HAP-1 (cell line): ENCODE results near the gene EAPP.
"Not testable (repeated sequence)": the region's sequence is repeated elsewhere in the genome, so short reads cannot be mapped to it uniquely, and the experiment has no call there.

ENCODE experiments used
- DNase-seq, 2 experiments: peaks; one replicate each; pipeline ENCODE4 v3.0.0-alpha.2; 2016 to 2020; ENCODE audit warnings: low spot score in 2 of 2
- H3K27me3 ChIP-seq: fragments of 250-450 bp; sonication (Bioruptor Pico); 2 replicates; pipeline ENCODE4 v1.5.1; 2020; ENCODE audit warnings: low read depth, mild to moderate bottlenecking, moderate library complexity
- H3K36me3 ChIP-seq: fragments of 250-450 bp; sonication (Bioruptor Pico); replicated peaks from 2 replicates; pipeline ENCODE4 v1.5.1; 2020; ENCODE audit warnings: mild to moderate bottlenecking
- H3K4me1 ChIP-seq: fragments of 250-450 bp; sonication (Bioruptor Pico); 2 replicates; pipeline ENCODE4 v1.5.1; 2020; ENCODE audit warnings: mild to moderate bottlenecking
- H3K4me3 ChIP-seq: fragments of 250-450 bp; sonication (Bioruptor Pico); 2 replicates; pipeline ENCODE4 v1.5.1; 2020; ENCODE audit warnings: mild to moderate bottlenecking, moderate library complexity
- H3K9me3 ChIP-seq: fragments of 250-450 bp; sonication (Bioruptor Pico); 2 replicates; pipeline ENCODE4 v1.5.1; 2020; ENCODE audit warnings: mild to moderate bottlenecking, moderate library complexity
- in situ Hi-C: fragments of 300-500 bp; cut with MboI; formaldehyde crosslinking; loops from 3 replicates; pipeline ENCODE4 v1.14.3; 2020; ENCODE audit warnings: low sequenced_read_pairs, inconsistent platforms, mixed read lengths

Gene EAPP

GRCh38 chr14:34520304-34520970, 19.1 kb downstream of the EAPP start:
- H3K9me3 ChIP-seq, H3K4me3 ChIP-seq, DNase-seq, in situ Hi-C loops, H3K27me3 ChIP-seq, H3K4me1 ChIP-seq: not testable (repeated sequence)
- H3K36me3 ChIP-seq: peaks cover 64% of the 10 kb centered on the region

GRCh38 chr14:34507884-34508283, 31.6 kb downstream of the EAPP start:
- H3K9me3 ChIP-seq: no peaks in the 10 kb centered on the region
- no peak overlapping the region for H3K4me3 ChIP-seq
- no peaks in the 10 kb centered on the region for H3K4me1 ChIP-seq
- no peak for DNase-seq
- H3K27me3 ChIP-seq: no peaks in the 10 kb centered on the region
- no peaks in the 10 kb centered on the region for H3K36me3 ChIP-seq
- in situ Hi-C loops: no loop called here

GRCh38 chr14:34507459-34507858, 32.0 kb downstream of the EAPP start:
- Histone ChIP-seq H3K36me3 (no peaks in the 10 kb centered on the region), H3K9me3 (no peaks in the 10 kb centered on the region), H3K27me3 (no peaks in the 10 kb centered on the region), H3K4me1 (no peaks in the 10 kb centered on the region; the same call in 1 of the 2 replicates), H3K4me3 (no peak overlapping the region)
- DNase-seq: no peak
- in situ Hi-C loops: no loop called here

- H3K4me3 ChIP-seq, in situ Hi-C loops, H3K36me3 ChIP-seq, DNase-seq, H3K9me3 ChIP-seq, H3K4me1 ChIP-seq, H3K27me3 ChIP-seq: not testable (repeated sequence)
Measured at GRCh38 chr14:34505124-34505491, 34.4 kb downstream of the EAPP start.

DNA sequence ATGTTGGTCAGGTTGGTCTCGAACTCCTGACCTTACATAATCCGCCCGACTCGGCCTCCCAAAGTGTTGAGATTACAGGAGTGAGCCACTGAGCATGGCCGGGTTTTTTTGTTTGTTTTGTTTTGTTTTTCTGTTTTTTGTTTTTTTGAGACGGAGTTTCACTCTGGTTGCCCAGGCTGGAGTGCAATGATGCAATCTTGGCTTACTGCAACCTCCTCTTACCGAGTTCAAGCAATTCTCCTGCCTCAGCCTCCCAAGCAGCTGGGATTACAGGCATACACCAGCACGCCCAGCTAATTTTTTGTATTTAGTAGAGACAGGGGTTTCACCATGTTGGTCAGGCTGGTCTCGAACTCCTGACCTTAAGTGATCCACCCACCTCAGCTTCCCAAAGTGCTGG, 35.5 kb downstream of the EAPP start:
- H3K4me1 ChIP-seq, DNase-seq, H3K27me3 ChIP-seq, in situ Hi-C loops, H3K4me3 ChIP-seq, H3K36me3 ChIP-seq, H3K9me3 ChIP-seq: not testable (repeated sequence)

- no peak overlapping the region for H3K4me3 ChIP-seq
- H3K27me3 ChIP-seq: no peaks in the 10 kb centered on the region
- in situ Hi-C loops: no loop called here
- no peaks in the 10 kb centered on the region; the same call in 1 of the 2 replicates for H3K4me1 ChIP-seq
- no peaks in the 10 kb centered on the region for H3K9me3 ChIP-seq
- H3K36me3 ChIP-seq: no peaks in the 10 kb centered on the region
- DNase-seq: no peak
Measured at GRCh38 chr14:34502545-34503225, 36.8 kb downstream of the EAPP start.

GRCh38 chr14:34502001-34502400, 37.5 kb downstream of the EAPP start:
- no peak overlapping the region for H3K4me3 ChIP-seq
- peaks cover 5% of the 10 kb centered on the region for H3K4me1 ChIP-seq
- H3K36me3 ChIP-seq: no peaks in the 10 kb centered on the region
- H3K27me3 ChIP-seq: no peaks in the 10 kb centered on the region
- in situ Hi-C loops: no loop called here
- H3K9me3 ChIP-seq: no peaks in the 10 kb centered on the region
- no peak for DNase-seq

GRCh38 chr14:34501004-34501580, 38.4 kb downstream of the EAPP start:
- in situ Hi-C loops: no loop called here
- H3K36me3 ChIP-seq: no peaks in the 10 kb centered on the region
- H3K27me3 ChIP-seq: no peaks in the 10 kb centered on the region
- DNase-seq: no peak
- H3K4me3 ChIP-seq: no peak overlapping the region
- peaks cover 12% of the 10 kb centered on the region for H3K4me1 ChIP-seq
- no peaks in the 10 kb centered on the region for H3K9me3 ChIP-seq

DNA sequence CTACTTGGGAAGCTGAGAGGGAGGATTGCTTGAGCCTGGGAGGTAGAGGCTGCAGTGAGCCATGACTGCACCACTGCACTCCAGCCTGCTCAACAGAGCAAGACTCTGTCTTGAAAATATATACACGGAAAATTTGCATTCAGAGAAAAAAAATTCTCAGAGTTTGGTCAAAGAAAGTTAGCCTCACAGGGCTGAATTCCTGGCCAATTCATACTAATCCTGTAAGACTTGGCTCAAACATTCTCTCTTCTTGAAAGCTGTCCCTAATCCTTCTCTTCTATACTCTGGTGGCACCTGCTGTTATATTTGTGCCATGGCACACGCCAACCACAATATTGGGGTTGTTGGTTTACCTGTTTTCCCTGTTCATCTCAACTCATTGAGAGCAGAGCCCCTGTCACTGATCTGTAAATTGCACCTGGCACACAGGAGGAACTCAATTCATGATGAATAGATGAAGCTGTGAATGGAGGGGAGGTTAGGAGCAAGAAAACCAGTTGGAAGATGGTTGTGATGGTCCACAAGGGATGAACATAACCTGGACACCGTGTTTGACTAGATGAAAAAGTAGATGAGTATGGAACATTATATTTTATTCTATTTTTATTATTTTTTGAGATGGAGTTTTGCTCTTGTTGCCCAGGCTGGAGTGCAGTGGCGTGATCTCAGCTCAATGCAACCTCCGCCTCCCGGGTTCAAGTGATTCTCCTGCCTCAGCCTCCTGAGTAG, 40.7 kb downstream of the EAPP start:
- DNase-seq: peak; percentile 17 to 28
- in situ Hi-C loops: no loop called here
- Histone ChIP-seq H3K27me3 (no peaks in the 10 kb centered on the region), H3K9me3 (no peaks in the 10 kb centered on the region), H3K4me1 (peaks cover 12% of the 10 kb centered on the region), H3K4me3 (no peak overlapping the region), H3K36me3 (no peaks in the 10 kb centered on the region)

DNA sequence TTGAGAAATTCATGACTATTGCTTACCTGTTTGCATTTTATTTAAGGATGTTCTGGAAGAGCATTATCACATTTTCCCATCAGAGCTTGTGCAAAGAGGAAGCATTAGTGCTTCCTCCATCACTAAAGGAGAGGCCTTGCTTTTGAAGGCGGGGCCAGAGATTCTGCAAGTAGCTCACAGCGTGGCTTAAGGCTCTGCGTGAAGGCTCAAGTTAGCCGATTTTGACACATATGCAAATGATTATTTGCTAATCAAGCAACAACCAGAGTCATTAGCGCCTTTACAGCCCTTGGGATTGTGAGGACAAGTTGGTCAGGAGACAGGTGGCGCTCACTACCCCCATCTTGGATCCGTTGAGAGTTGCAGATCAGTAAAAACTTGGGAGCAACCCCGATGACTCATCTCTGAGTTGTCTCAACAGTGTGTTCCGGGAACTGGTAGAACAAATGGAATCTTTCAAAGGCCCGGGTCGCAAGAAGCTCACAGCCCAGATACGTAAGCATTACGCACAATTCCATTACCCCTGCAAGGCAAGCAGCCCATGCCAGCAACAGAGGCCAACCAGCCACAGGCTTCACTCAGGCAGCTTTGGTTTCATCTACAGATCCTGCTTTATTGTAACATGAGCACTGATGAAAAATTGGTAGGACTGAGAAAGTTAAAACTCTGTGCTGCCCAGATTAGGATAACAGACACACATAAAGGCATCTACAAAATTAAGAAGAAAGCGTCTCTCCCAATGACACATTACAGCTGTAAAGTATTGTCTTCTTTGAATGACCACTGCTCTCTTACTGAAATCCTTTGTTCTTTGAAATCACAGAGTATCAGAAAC, 42.6 kb downstream of the EAPP start:
- in situ Hi-C loops: no loop called here
- Histone ChIP-seq H3K27me3 (no peaks in the 10 kb centered on the region), H3K9me3 (no peaks in the 10 kb centered on the region), H3K4me1 (peaks cover 12% of the 10 kb centered on the region), H3K4me3 (no peak overlapping the region), H3K36me3 (no peaks in the 10 kb centered on the region)
- peak; percentile 22 to 53 for DNase-seq

GRCh38 chr14:34496007-34496678, 43.4 kb downstream of the EAPP start:
- no peaks in the 10 kb centered on the region for H3K36me3 ChIP-seq
- in situ Hi-C loops: no loop called here

DNA sequence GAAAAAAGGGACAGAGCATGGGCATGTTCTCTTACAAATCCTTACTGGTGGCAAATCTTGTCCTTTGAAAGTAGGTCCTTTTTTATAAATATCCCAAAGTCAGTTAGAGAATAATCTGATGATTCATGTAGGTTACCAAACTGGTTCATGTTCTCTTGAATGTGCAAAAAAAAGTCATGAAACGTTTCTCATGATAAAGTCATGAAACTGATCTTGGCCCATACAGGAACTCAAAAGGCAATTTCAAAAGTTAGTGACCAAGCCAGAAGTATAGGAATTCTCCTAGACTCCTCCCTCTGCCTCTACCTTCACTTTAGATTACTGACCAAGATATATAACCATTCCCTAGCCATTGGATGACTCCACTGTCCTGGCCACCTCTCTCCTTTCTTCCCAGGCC, 50.2 kb downstream of the EAPP start:
- Histone ChIP-seq H3K4me3 (no peak overlapping the region), H3K27me3 (no peaks in the 10 kb centered on the region), H3K9me3 (no peaks in the 10 kb centered on the region), H3K36me3 (no peaks in the 10 kb centered on the region), H3K4me1 (no peaks in the 10 kb centered on the region)
- DNase-seq: no peak
- in situ Hi-C loops: no loop called here

More at GRCh38 chr14:34496007-34496678, 43.4 kb downstream of the EAPP start:
- H3K4me3 ChIP-seq: no peak overlapping the region
- DNase-seq: no peak
- H3K9me3 ChIP-seq: no peaks in the 10 kb centered on the region
- H3K27me3 ChIP-seq: no peaks in the 10 kb centered on the region
- peaks cover 12% of the 10 kb centered on the region for H3K4me1 ChIP-seq

DNA sequence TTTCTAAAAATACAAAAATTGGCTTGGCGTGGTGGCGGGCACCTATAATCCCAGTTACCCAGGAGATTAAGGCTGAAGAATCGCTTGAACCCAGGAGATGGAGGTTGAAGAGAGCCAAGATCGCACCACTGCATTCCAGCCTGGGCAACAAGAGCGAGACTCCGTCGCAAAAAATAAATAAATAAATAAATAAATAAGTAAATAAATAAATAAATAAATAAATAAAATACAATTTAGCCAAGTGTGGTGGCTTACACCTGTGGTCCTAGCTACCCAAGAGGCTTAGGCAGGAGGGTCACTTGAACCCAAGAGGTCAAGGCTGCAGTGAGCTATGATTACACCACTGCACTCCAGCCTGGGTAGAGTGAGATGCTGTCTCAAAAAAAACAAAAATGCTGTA, 51.0 kb downstream of the EAPP start:
- Histone ChIP-seq H3K4me1 (peaks cover under 1% of the 10 kb centered on the region; the same call in 1 of the 2 replicates), H3K27me3 (no peaks in the 10 kb centered on the region), H3K36me3 (no peaks in the 10 kb centered on the region), H3K9me3 (no peaks in the 10 kb centered on the region), H3K4me3 (no peak overlapping the region)
- no peak for DNase-seq
- in situ Hi-C loops: no loop called here
